AG09309 (cell line): Measurements from ENCODE around the gene ENKD1.

Source experiments
- DNase-seq: peaks from one replicate; pipeline ENCODE4 v3.0.0-alpha.2; 2010; ENCODE audit warnings: low read depth
- H3K4me3 ChIP-seq: 2 replicates; pipeline ENCODE4 v1.5.1; 2011; ENCODE audit warnings: mild to moderate bottlenecking, low read depth, low read length, moderate library complexity; ENCODE audit not compliant: control insufficient read depth
- TF ChIP-seq, protein P1 (sequence below): IDR thresholded peaks from 2 replicates; pipeline ENCODE4 v1.5.1; 2011; ENCODE audit warnings: mild to moderate bottlenecking, low read depth, low read length, inconsistent platforms; ENCODE audit not compliant: insufficient read depth, control insufficient read depth; ENCODE audit errors: missing control alignments

The ENKD1 gene

DNA sequence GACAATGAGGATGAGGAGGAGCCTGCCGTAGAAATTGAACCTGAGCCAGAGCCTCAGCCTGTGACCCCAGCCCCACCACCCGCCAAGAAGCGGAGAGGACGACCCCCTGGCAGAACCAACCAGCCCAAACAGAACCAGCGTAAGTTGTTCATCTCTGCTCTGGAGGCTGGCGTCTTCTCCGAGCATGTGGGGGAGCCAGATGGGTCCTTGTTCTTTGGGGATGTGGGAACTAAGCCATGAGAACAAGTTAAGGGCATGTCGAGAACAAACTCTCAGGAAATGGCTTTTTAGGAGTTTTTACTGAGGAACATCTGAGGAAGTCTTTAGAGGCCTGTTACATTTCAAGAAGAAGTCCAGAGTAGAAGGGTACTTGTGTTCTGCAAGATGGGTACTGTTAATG lies 29.8 kb downstream of the ENKD1 start:
- H3K4me3 ChIP-seq = no peak overlapping the region
- DNase-seq = no peak
- TF ChIP-seq, protein P1, sequence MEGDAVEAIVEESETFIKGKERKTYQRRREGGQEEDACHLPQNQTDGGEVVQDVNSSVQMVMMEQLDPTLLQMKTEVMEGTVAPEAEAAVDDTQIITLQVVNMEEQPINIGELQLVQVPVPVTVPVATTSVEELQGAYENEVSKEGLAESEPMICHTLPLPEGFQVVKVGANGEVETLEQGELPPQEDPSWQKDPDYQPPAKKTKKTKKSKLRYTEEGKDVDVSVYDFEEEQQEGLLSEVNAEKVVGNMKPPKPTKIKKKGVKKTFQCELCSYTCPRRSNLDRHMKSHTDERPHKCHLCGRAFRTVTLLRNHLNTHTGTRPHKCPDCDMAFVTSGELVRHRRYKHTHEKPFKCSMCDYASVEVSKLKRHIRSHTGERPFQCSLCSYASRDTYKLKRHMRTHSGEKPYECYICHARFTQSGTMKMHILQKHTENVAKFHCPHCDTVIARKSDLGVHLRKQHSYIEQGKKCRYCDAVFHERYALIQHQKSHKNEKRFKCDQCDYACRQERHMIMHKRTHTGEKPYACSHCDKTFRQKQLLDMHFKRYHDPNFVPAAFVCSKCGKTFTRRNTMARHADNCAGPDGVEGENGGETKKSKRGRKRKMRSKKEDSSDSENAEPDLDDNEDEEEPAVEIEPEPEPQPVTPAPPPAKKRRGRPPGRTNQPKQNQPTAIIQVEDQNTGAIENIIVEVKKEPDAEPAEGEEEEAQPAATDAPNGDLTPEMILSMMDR = no peak

DNA sequence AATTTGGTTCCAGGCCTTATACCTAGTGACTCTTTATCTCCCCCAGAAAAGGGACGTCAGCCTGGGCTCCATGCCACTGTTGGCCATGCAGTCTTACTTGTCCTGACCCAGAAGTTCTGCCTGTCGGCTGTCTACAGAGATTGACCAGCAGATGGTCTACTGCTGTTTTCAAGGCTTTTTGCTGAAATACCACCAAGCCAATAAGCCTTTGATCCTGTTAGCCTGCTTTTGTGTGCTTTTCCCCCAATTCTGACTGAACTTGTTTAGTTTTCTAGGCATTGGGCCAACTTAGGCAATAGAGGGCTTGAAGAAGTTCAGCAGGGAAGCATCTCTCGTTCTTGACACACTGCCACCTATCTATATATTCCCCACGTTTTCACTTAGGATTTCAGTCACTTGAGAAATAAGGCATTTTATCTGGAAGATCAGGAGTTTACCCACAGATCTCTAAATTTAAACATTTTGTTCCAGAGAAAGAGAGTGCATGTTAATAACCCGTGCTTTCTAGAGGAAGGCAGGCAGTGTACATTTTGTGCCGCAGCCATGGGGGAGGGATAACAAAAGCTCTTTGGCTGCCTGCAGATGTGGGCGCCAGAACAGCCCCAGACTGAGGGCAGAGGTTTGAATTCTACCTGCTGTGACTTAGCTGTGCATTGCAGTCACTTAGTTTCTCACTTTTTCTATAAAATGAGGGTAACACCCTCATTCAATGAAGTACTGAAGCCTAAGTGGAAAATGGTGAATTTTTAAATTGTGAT lies 34.0 kb downstream of the ENKD1 start:
- no peak overlapping the region for H3K4me3 ChIP-seq
- DNase-seq = no peak
- TF ChIP-seq, protein P1 = no peak

DNA sequence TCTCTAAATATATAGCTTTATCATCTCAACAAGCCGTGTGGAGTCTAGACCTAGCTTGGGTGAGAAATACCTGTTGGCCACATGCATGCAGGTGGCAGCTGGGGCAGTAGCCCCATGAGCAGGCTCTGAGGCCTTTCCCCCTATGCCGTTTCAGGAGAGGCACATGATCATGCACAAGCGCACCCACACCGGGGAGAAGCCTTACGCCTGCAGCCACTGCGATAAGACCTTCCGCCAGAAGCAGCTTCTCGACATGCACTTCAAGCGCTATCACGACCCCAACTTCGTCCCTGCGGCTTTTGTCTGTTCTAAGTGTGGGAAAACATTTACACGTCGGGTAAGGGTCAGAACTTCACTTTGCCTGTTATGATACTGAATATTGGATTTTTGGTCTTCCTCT lies 38.3 kb downstream of the ENKD1 start:
- no peak for DNase-seq
- TF ChIP-seq, protein P1 = no peak
- no peak overlapping the region for H3K4me3 ChIP-seq

DNA sequence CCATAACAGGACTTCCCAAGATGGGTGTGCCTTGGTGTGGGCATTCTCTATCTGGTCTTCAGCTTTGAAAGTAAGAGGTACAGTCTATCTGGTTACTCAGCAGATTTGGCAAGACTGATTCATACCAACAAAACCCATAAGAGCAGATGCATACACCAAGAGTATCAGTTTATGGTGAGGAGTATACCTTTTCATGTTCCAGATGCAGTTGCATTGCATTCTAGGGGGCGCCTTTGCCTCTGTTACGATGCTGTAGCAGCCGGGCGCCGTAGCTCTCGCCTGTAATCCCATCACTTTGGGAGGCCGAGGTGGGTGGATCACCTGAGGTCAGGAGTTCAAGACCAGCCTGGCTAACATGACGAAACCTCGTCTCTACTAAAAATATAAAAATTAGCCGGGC lies 52.7 kb downstream of the ENKD1 start:
- H3K4me3 ChIP-seq = no peak overlapping the region
- no peak for DNase-seq
- TF ChIP-seq, protein P1 = peak; percentile 3
